GM19452 (cell line): ENCODE measurements around the gene MOG.
"Not testable (repeated sequence)": the region's sequence is repeated elsewhere in the genome, so short reads cannot be mapped to it uniquely, and the experiment has no call there.

Experiments
- ATAC-seq: cut with Tn5 transposase; IDR thresholded peaks from one replicate; pipeline ENCODE4 v1.9.1; 2021; ENCODE audit not compliant: unreplicated experiment

MOG gene

GRCh38 chr6:29637247-29637646, 19.6 kb upstream of the MOG start:
- no peak for ATAC-seq

GRCh38 chr6:29641430-29642148, 15.3 kb upstream of the MOG start:
- ATAC-seq = no peak

GRCh38 chr6:29647927-29648642, 8.8 kb upstream of the MOG start:
- no peak for ATAC-seq

- peak; percentile 93 for ATAC-seq
Measured at GRCh38 chr6:29649701-29650673, 6.9 kb upstream of the MOG start.

GRCh38 chr6:29651413-29652197, 5.3 kb upstream of the MOG start:
- no peak for ATAC-seq

GRCh38 chr6:29652198-29652584, 4.7 kb upstream of the MOG start:
- ATAC-seq = no peak

GRCh38 chr6:29653452-29654038, 3.3 kb upstream of the MOG start:
- no peak for ATAC-seq

GRCh38 chr6:29655658-29656057, 1.2 kb upstream of the MOG start:
- no peak for ATAC-seq

- ATAC-seq = no peak
Measured at GRCh38 chr6:29656157-29656556, 735 bp upstream of the MOG start.

GRCh38 chr6:29661071-29661470, 4.2 kb downstream of the MOG start:
- no peak for ATAC-seq

GRCh38 chr6:29661502-29662141, 4.7 kb downstream of the MOG start:
- ATAC-seq = not testable (repeated sequence)

GRCh38 chr6:29663300-29664042, 6.6 kb downstream of the MOG start:
- ATAC-seq = no peak

GRCh38 chr6:29665942-29666825, 9.3 kb downstream of the MOG start:
- no peak for ATAC-seq

GRCh38 chr6:29666826-29667130, 9.9 kb downstream of the MOG start:
- ATAC-seq = no peak

GRCh38 chr6:29667158-29667557, 10.3 kb downstream of the MOG start:
- ATAC-seq = no peak

- ATAC-seq = no peak
Measured at GRCh38 chr6:29671026-29671425, 14.1 kb downstream of the MOG start.

- not testable (repeated sequence) for ATAC-seq
Measured at GRCh38 chr6:29672116-29672515, 15.2 kb downstream of the MOG start.

GRCh38 chr6:29673161-29673560, 16.3 kb downstream of the MOG start:
- ATAC-seq = no peak
